ENCODE measurements around the gene DYRK3. TPM values are rescaled to one million over a fixed set of nuclear protein-coding genes. Genes with fewer than 3 reads are reported as not detected.
"Not testable (repeated sequence)": the region's sequence is repeated elsewhere in the genome, so short reads cannot be mapped to it uniquely, and the experiment has no call there.

DYRK3 gene
- total RNA-seq, 1 experiment from 2014 or later, result 28.3 TPM

DNA sequence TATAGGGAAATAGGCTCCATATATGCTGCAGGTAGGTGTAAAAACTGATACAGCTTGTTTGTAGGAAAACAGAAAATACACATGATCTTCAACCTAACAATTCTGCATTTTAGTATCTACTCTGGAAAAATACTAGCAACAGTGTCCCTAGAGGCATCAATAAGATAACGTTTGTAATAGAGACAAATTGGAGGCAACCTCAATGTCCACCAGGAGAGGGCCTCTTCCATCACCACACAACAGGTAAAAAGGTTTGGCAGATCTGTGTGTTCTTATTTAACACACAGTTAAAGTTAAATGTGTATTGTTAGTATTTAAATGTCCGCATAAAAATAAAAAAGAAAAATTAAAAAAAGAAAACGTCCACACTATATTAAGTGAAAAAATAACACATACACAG, 28.5 kb upstream of the DYRK3 start:
- DNase-seq, result peak; percentile 65
- Histone ChIP-seq H3K27me3 (ENCODE audit: control insufficient read depth, insufficient read depth, low read length) (no peaks in the 10 kb centered on the region), H3K36me3 (replicated peaks; ENCODE audit: control insufficient read depth, insufficient read depth, low read length) (peaks cover 9% of the 10 kb centered on the region), H3K4me3 (ENCODE audit: insufficient read depth, low read depth, low read length) (no peak overlapping the region)

GRCh38 chr1:206608108-206608698, 27.1 kb upstream of the DYRK3 start:
- Histone ChIP-seq H3K36me3 (replicated peaks; ENCODE audit: control insufficient read depth, insufficient read depth, low read length) (peaks cover 3% of the 10 kb centered on the region; the same call in 1 of the 2 replicates), H3K4me3 (ENCODE audit: insufficient read depth, low read depth, low read length) (no peak overlapping the region), H3K27me3 (ENCODE audit: control insufficient read depth, insufficient read depth, low read length) (no peaks in the 10 kb centered on the region)
- DNase-seq, result peak; percentile 64

- no peak overlapping the region for H3K4me3 ChIP-seq (ENCODE audit: insufficient read depth, low read depth, low read length)
- no peaks in the 10 kb centered on the region for H3K27me3 ChIP-seq (ENCODE audit: control insufficient read depth, insufficient read depth, low read length)
- no peak for DNase-seq
- H3K36me3 ChIP-seq (replicated peaks; ENCODE audit: control insufficient read depth, insufficient read depth, low read length), result peaks cover 2% of the 10 kb centered on the region; the same call in 1 of the 2 replicates
Measured at GRCh38 chr1:206609229-206609991, 25.9 kb upstream of the DYRK3 start.

GRCh38 chr1:206612129-206612876, 23.0 kb upstream of the DYRK3 start, which contains the start of gene EIF2D:
TSS of gene EIF2D (minus strand) at chr1:206612465. CDS start at chr1:206612342, 123 bp downstream.
- peaks cover 2% of the 10 kb centered on the region; the same call in 1 of the 2 replicates for H3K36me3 ChIP-seq (replicated peaks; ENCODE audit: control insufficient read depth, insufficient read depth, low read length)
- peak within 1 kb of the TSS; percentile 78 for H3K4me3 ChIP-seq (ENCODE audit: insufficient read depth, low read depth, low read length)
- peak; percentile 100 for DNase-seq
- no peaks in the 10 kb centered on the region for H3K27me3 ChIP-seq (ENCODE audit: control insufficient read depth, insufficient read depth, low read length)

DNA sequence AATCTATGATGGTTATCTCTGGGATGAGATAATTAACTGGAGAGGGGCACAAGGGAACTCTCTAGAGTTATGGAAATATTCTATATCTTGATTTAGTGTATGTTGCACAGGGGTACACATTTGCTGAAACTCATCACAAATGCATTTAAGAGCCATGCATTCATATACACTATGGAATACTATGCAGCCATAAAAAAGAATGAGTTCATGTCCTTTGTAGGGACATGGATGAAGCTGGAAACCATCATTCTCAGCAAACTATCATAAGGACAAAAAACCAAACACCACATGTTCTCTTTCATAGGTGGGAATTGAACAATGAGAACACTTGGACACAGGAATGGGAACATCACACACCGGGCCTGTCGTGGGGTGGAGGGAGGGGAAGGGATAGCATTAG, 8.9 kb upstream of the DYRK3 start:
- not testable (repeated sequence) for H3K4me3 ChIP-seq (ENCODE audit: insufficient read depth, low read depth, low read length); H3K27me3 ChIP-seq (ENCODE audit: control insufficient read depth, insufficient read depth, low read length); H3K36me3 ChIP-seq (replicated peaks; ENCODE audit: control insufficient read depth, insufficient read depth, low read length); DNase-seq

- Histone ChIP-seq H3K27me3 (ENCODE audit: control insufficient read depth, insufficient read depth, low read length) (no peaks in the 10 kb centered on the region), H3K4me3 (ENCODE audit: insufficient read depth, low read depth, low read length) (no peak overlapping the region), H3K36me3 (replicated peaks; ENCODE audit: control insufficient read depth, insufficient read depth, low read length) (no peaks in the 10 kb centered on the region)
- DNase-seq, result no peak
Measured at GRCh38 chr1:206628916-206629315, 6.4 kb upstream of the DYRK3 start.

GRCh38 chr1:206631085-206631509, 4.2 kb upstream of the DYRK3 start:
- DNase-seq, result peak; percentile 91

GRCh38 chr1:206633708-206634121, 1.6 kb upstream of the DYRK3 start:
- Histone ChIP-seq H3K4me3 (ENCODE audit: insufficient read depth, low read depth, low read length) (no peak overlapping the region), H3K36me3 (replicated peaks; ENCODE audit: control insufficient read depth, insufficient read depth, low read length) (no peaks in the 10 kb centered on the region), H3K27me3 (ENCODE audit: control insufficient read depth, insufficient read depth, low read length) (no peaks in the 10 kb centered on the region; the same call in 1 of the 2 replicates)
- DNase-seq, result no peak

More at GRCh38 chr1:206631085-206631509, 4.2 kb upstream of the DYRK3 start:
- H3K36me3 ChIP-seq (replicated peaks; ENCODE audit: control insufficient read depth, insufficient read depth, low read length), result no peaks in the 10 kb centered on the region
- H3K4me3 ChIP-seq (ENCODE audit: insufficient read depth, low read depth, low read length), result no peak overlapping the region
- no peaks in the 10 kb centered on the region; the same call in 1 of the 2 replicates for H3K27me3 ChIP-seq (ENCODE audit: control insufficient read depth, insufficient read depth, low read length)

- H3K36me3 ChIP-seq (replicated peaks; ENCODE audit: control insufficient read depth, insufficient read depth, low read length), result no peaks in the 10 kb centered on the region
- H3K4me3 ChIP-seq (ENCODE audit: insufficient read depth, low read depth, low read length), result peak overlapping the region; percentile 91
- no peaks in the 10 kb centered on the region; the same call in 1 of the 2 replicates for H3K27me3 ChIP-seq (ENCODE audit: control insufficient read depth, insufficient read depth, low read length)
- peak; percentile 62 for DNase-seq
Measured at GRCh38 chr1:206634365-206635079, 814 bp upstream of the DYRK3 start.

GRCh38 chr1:206635978-206636345, 626 bp downstream of the DYRK3 start:
- H3K27me3 ChIP-seq (ENCODE audit: control insufficient read depth, insufficient read depth, low read length), result no peaks in the 10 kb centered on the region; the same call in 1 of the 2 replicates
- no peaks in the 10 kb centered on the region for H3K36me3 ChIP-seq (replicated peaks; ENCODE audit: control insufficient read depth, insufficient read depth, low read length)
- DNase-seq, result no peak
- peak overlapping the region; percentile 91 for H3K4me3 ChIP-seq (ENCODE audit: insufficient read depth, low read depth, low read length)

DNA sequence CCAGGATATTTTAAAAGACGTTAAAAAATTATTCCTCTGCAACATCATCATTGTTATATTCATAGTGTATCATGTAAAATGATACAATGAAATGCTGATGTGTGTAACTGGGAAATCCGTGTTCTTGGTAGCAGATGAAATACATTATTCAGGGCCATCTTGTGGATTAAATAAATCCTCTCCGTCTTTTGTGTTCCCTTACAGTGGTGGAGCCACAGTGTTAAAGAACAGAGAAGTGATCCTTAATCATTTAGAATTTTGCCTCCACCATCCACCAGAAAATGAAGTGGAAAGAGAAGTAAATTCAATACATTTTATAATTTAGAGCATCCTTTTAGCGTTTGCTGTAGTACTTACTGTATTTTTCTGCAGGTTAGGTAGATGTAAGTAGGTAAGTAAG, 1.3 kb downstream of the DYRK3 start:
- no peak overlapping the region; the same call in 1 of the 2 replicates for H3K4me3 ChIP-seq (ENCODE audit: insufficient read depth, low read depth, low read length)
- no peaks in the 10 kb centered on the region for H3K36me3 ChIP-seq (replicated peaks; ENCODE audit: control insufficient read depth, insufficient read depth, low read length)
- H3K27me3 ChIP-seq (ENCODE audit: control insufficient read depth, insufficient read depth, low read length), result no peaks in the 10 kb centered on the region; the same call in 1 of the 2 replicates
- no peak for DNase-seq

DNA sequence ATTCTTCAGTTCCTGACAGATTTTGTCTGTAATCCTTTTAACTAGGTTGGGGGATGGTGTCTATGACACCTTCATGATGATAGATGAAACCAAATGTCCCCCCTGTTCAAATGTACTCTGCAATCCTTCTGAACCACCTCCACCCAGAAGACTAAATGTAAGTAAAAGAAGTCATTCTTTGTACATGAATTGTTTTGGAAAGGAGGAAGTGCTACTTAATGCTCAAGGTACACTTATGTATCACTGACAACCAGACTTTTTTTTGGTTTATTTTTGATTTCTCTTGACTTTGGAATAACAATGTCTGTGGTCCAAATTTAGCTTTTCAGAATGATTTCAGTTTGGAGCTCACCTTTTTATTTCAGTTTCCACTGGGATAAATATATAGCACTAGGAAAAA, 2.3 kb downstream of the DYRK3 start:
- no peak for DNase-seq
- H3K27me3 ChIP-seq (ENCODE audit: control insufficient read depth, insufficient read depth, low read length), result no peaks in the 10 kb centered on the region; the same call in 1 of the 2 replicates

GRCh38 chr1:206642074-206642473, 6.7 kb downstream of the DYRK3 start:
- not testable (repeated sequence) for H3K27me3 ChIP-seq (ENCODE audit: control insufficient read depth, insufficient read depth, low read length); DNase-seq; H3K36me3 ChIP-seq (replicated peaks; ENCODE audit: control insufficient read depth, insufficient read depth, low read length); H3K4me3 ChIP-seq (ENCODE audit: insufficient read depth, low read depth, low read length)

More for the DNA sequence above, 2.3 kb downstream of the DYRK3 start:
- no peaks in the 10 kb centered on the region for H3K36me3 ChIP-seq (replicated peaks; ENCODE audit: control insufficient read depth, insufficient read depth, low read length)
- no peak overlapping the region for H3K4me3 ChIP-seq (ENCODE audit: insufficient read depth, low read depth, low read length)

DNA sequence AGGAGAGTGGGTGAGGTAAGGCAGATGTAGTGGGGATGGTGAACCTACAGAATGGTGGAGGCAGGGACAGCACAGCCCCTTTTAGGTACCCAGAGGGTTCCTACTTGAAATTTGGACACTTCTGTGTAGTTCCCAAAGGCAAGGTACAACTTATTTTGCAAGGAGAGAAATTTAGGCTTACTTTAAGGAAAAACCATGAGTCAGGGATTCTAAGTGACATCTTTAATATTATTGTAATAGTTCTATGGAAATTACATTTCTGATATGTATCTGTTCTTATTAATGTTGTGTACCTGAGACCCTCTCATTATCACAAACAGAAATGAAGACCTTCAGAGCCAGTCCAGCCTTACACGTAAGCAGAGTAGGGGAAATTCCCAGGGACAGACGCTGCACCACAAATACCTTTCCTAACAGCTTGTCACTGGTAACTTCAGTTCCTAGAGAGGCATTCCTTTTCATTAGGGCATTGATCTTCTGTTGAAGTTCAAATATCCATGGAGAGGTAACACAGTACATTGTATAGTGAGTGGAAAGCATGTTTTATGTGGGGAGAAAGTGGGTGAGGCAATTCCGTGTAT, 7.9 kb downstream of the DYRK3 start:
- no peaks in the 10 kb centered on the region for H3K27me3 ChIP-seq (ENCODE audit: control insufficient read depth, insufficient read depth, low read length)
- H3K4me3 ChIP-seq (ENCODE audit: insufficient read depth, low read depth, low read length), result no peak overlapping the region
- no peaks in the 10 kb centered on the region for H3K36me3 ChIP-seq (replicated peaks; ENCODE audit: control insufficient read depth, insufficient read depth, low read length)
- no peak for DNase-seq

Measured in H7 (cell line).